Mucosa of stomach (tissue), 1 donor: ENCODE measurements around the gene TOMM20.
"Not testable (repeated sequence)": the region's sequence is repeated elsewhere in the genome, so short reads cannot be mapped to it uniquely, and the experiment has no call there.

Source experiments
- H3K27me3 ChIP-seq: one replicate; pipeline ENCODE4 v1.7.0; 2013; ENCODE audit warnings: mild to moderate bottlenecking, low read length; ENCODE audit not compliant: control insufficient read depth, insufficient read depth
- H3K36me3 ChIP-seq: one replicate; pipeline ENCODE4 v1.7.0; 2013; ENCODE audit warnings: low read length; ENCODE audit not compliant: control insufficient read depth, insufficient read depth
- H3K4me1 ChIP-seq: one replicate; pipeline ENCODE4 v1.7.0; 2013; ENCODE audit warnings: mild to moderate bottlenecking, low read length; ENCODE audit not compliant: control insufficient read depth, insufficient read depth
- H3K4me3 ChIP-seq: one replicate; pipeline ENCODE4 v1.7.0; 2013; ENCODE audit warnings: low read length
- H3K9ac ChIP-seq: one replicate; pipeline ENCODE4 v1.7.0; 2013; ENCODE audit warnings: mild to moderate bottlenecking, low read length, moderate library complexity
- H3K9me3 ChIP-seq: one replicate; pipeline ENCODE4 v1.7.0; 2013; ENCODE audit warnings: mild to moderate bottlenecking, low read length, moderate library complexity; ENCODE audit not compliant: control insufficient read depth
- donor health status: Pancreatic carcinoma.

The TOMM20 gene

GRCh38 chr1:235128456-235129328 lies at the start of gene TOMM20:
Gene TOMM20, minus strand, starts transcription at chr1:235128837. Its CDS starts 122 bp downstream, at chr1:235128715.
- Histone ChIP-seq H3K9ac (peak within 1 kb of the TSS; percentile 90), H3K4me1 (no peaks in the 10 kb centered on the region), H3K27me3 (no peaks in the 10 kb centered on the region), H3K4me3 (peak within 1 kb of the TSS; percentile 78), H3K36me3 (no peaks in the 10 kb centered on the region), H3K9me3 (no peaks in the 10 kb centered on the region)

GRCh38 chr1:235176486-235176885 lies 47.8 kb upstream of the TOMM20 start:
- Histone ChIP-seq H3K9ac (no peak overlapping the region), H3K9me3 (no peaks in the 10 kb centered on the region), H3K4me3 (no peak overlapping the region), H3K4me1 (no peaks in the 10 kb centered on the region), H3K36me3 (no peaks in the 10 kb centered on the region), H3K27me3 (no peaks in the 10 kb centered on the region)

- H3K36me3 ChIP-seq, result no peaks in the 10 kb centered on the region
Measured at GRCh38 chr1:235169986-235170385, 41.3 kb upstream of the TOMM20 start.

GRCh38 chr1:235168375-235168774 lies 39.7 kb upstream of the TOMM20 start:
- H3K9ac ChIP-seq, result no peak overlapping the region
- no peaks in the 10 kb centered on the region for H3K4me1 ChIP-seq
- no peak overlapping the region for H3K4me3 ChIP-seq
- H3K9me3 ChIP-seq, result no peaks in the 10 kb centered on the region
- H3K27me3 ChIP-seq, result no peaks in the 10 kb centered on the region
- no peaks in the 10 kb centered on the region for H3K36me3 ChIP-seq

More at GRCh38 chr1:235169986-235170385, 41.3 kb upstream of the TOMM20 start:
- no peaks in the 10 kb centered on the region for H3K9me3 ChIP-seq
- H3K9ac ChIP-seq, result no peak overlapping the region
- H3K27me3 ChIP-seq, result no peaks in the 10 kb centered on the region
- H3K4me1 ChIP-seq, result no peaks in the 10 kb centered on the region
- H3K4me3 ChIP-seq, result no peak overlapping the region

- Histone ChIP-seq H3K27me3 (no peaks in the 10 kb centered on the region), H3K9me3 (no peaks in the 10 kb centered on the region), H3K4me3 (peak overlapping the region; percentile 68), H3K4me1 (peaks cover 14% of the 10 kb centered on the region), H3K36me3 (peaks cover 8% of the 10 kb centered on the region), H3K9ac (peak overlapping the region; percentile 94)
Measured at GRCh38 chr1:235161685-235162327, 33.2 kb upstream of the TOMM20 start.

GRCh38 chr1:235160957-235161684 lies 32.5 kb upstream of the TOMM20 start, which contains the start of gene RBM34:
Gene RBM34, minus strand, starts transcription at chr1:235161250. Its CDS starts 24 bp downstream, at chr1:235161226.
- peak within 1 kb of the TSS; percentile 94 for H3K9ac ChIP-seq
- H3K4me1 ChIP-seq, result peaks cover 16% of the 10 kb centered on the region
- no peaks in the 10 kb centered on the region for H3K9me3 ChIP-seq
- peaks cover 8% of the 10 kb centered on the region for H3K36me3 ChIP-seq
- no peaks in the 10 kb centered on the region for H3K27me3 ChIP-seq
- peak within 1 kb of the TSS; percentile 68 for H3K4me3 ChIP-seq

- H3K4me1 ChIP-seq, result peaks cover 16% of the 10 kb centered on the region
- peak overlapping the region; percentile 68 for H3K4me3 ChIP-seq
- no peaks in the 10 kb centered on the region for H3K9me3 ChIP-seq
- peak overlapping the region; percentile 94 for H3K9ac ChIP-seq
- no peaks in the 10 kb centered on the region for H3K27me3 ChIP-seq
- peaks cover 8% of the 10 kb centered on the region for H3K36me3 ChIP-seq
Measured at GRCh38 chr1:235160383-235160956, 31.8 kb upstream of the TOMM20 start.

- not testable (repeated sequence) for H3K36me3 ChIP-seq, H3K9me3 ChIP-seq, H3K9ac ChIP-seq, H3K27me3 ChIP-seq
- Histone ChIP-seq H3K4me3 (peak overlapping the region; percentile 68), H3K4me1 (peaks cover 16% of the 10 kb centered on the region)
Measured at GRCh38 chr1:235159930-235160329, 31.3 kb upstream of the TOMM20 start.

GRCh38 chr1:235159284-235159683 lies 30.6 kb upstream of the TOMM20 start:
- peaks cover 16% of the 10 kb centered on the region for H3K4me1 ChIP-seq
- H3K9me3 ChIP-seq, H3K36me3 ChIP-seq, H3K27me3 ChIP-seq, H3K9ac ChIP-seq, H3K4me3 ChIP-seq: not testable (repeated sequence)

- peaks cover 8% of the 10 kb centered on the region for H3K36me3 ChIP-seq
- H3K9me3 ChIP-seq, result no peaks in the 10 kb centered on the region
- no peaks in the 10 kb centered on the region for H3K27me3 ChIP-seq
- H3K9ac ChIP-seq, result no peak overlapping the region
- H3K4me1 ChIP-seq, result peaks cover 16% of the 10 kb centered on the region
- H3K4me3 ChIP-seq, result no peak overlapping the region
Measured at GRCh38 chr1:235158680-235159079, 30.0 kb upstream of the TOMM20 start.

GRCh38 chr1:235157150-235157549 lies 28.5 kb upstream of the TOMM20 start:
- Histone ChIP-seq H3K27me3 (no peaks in the 10 kb centered on the region), H3K9me3 (no peaks in the 10 kb centered on the region), H3K9ac (no peak overlapping the region), H3K36me3 (peaks cover 14% of the 10 kb centered on the region), H3K4me3 (no peak overlapping the region), H3K4me1 (peaks cover 16% of the 10 kb centered on the region)
